Measurements from ENCODE around the gene FOXA1.

Gene FOXA1

GRCh38 chr14:37601865-37602264 is 6.8 kb upstream of the FOXA1 start:
- no peak for DNase-seq

- no peak for DNase-seq
Measured at GRCh38 chr14:37600880-37601741, 6.1 kb upstream of the FOXA1 start.

DNA sequence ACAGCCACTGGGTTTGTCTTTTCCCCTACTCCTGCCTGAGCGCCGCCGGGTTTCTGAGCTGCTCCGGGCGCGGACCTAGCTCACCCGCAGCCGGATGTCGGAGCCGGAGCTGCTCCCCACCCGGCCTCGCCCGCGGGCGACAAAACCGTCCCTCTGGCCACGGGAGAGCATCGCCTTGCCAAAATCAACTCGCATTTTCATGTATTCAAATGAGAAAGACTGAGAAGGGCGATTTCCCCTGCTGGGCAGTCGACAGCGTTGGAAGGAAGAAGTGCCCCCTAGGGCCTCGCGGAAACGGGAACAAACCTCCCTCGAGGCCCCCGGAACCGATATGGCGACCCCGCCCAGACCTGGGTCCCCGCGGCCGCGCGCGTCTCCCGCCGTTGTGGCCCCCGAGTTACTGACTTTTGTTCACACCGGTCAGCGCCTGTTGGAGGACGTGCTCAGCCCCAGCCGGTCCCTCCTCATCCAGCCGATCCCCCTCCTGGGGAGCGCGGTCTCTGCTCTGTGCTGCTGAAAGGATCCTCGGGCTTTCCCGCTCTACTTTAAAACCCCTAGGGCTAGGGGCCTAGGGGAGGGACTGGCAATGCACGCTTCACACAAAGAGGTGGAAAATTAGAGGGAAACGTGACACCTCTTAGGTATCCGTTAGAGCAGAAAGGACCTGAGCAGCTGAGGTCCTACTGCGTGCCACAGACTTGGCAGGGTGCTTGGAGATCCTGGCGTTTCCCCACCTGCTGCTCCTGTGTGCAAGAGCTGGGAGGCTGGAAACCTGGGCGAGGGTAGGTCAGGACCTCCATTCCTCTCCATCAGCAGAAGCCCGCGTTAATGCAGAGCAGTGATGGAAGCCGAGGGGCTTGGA is 4.7 kb upstream of the FOXA1 start:
- DNase-seq = peak; percentile 78

DNA sequence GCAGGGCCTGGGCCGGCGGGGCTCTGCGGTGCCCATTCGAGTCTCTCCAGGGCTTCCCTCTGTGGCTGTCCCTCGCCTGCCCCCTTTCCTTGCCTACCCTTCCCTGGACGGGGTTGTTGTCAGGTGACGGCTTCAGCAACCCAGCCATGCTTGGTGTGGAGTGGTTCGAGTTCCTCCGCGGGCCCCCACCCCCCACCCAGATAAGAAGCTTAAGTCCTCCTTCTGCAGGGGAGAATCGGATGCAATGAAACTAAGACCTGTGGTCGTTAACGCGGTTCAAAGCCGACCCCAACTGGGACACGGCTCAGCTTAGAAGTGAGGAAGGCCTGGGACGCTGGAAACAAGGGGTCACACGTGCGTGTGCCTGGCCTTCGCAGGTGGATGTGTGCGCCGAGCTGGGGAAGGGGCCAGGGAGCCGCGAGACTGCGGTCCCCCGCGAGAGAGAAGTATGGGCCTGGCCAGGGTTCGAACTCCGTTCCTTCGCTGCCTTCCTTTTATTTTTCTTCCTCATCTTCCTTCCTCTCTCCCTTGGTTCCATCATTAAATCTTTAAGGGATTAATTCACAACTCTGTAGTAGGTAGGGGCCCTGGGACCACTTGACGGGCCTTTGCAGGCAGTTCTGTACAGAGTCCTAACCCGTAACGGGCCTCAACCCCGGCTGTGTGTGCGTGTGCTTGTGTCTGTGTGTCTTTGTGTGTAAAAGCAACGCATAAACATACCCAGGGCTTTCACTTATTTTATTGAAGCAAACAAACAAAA is 3.9 kb upstream of the FOXA1 start:
- DNase-seq = no peak

DNA sequence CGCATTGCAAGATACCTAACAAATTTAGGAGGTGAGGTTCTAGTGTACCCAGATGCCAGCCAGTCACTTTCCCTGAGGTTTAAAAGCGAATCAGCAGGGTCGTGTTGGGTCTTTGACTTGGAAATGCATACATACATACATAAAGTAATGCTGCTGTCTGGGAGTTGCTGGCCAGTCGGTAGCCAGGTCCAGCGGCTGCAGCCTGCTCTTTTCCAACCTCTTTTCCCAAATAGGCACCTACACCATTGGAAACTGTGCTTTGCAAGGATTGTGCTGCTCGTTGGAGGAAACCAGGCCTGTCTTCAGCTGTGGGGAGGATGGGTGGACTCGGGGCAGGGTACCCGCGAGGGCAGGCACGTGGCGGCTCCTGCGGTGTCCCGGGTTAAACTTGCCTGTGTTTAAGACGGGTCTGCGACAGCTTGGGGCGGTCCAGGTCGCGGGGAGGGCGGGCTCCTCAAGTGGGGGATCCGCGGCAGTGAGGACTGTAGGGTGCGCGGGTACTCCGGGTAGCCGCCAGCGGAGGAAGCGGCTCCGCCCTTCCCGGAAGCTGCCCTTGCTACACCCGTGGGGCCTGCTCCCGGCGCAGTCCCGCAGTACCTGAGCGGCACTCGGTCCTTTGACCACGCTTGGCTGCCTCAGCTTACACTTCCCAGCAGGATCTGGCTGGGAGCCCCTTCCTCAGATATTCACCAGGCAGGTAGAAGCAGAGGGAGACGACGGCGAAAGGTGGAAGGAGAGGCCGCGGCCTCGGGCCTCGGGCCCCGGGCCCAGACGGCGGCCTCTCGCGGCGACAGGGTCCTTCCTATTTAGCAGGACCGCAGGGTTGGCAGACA is 3.1 kb upstream of the FOXA1 start:
- DNase-seq = peak; percentile 29

- DNase-seq = no peak
Measured at GRCh38 chr14:37597538-37597913, 2.5 kb upstream of the FOXA1 start.

DNA sequence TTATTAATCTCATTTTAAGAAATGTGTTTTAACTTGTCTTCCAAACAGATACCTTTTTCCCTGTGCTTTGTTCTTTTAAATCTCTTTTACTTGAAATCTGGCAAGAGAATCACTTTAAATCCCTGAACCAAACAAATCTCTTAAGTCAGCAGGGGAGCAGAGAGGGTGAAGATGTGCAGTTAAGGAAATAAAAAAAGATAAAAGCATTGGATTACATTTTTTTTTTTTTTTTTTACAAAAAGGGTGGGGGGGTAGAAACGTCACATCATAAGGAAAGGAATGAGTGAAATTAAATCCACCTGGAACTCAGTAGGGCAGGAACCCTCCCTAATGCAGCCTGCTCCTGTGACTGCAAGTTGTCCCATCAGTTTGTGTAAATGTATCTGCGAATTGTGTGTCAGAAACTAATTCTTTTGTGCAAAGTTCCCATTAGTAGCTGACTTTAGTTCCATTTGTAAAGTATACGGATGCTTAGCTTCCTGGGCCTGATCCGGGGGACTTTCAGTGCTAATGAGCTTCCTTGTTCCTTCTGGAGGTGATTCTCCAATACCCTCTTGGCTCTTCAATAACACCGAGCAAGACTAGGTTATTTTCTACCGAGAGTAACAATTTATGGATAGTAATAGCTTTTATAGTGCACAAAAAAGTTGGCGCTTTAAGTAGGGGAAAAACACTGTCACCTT is 1.9 kb upstream of the FOXA1 start:
- no peak for DNase-seq

DNA sequence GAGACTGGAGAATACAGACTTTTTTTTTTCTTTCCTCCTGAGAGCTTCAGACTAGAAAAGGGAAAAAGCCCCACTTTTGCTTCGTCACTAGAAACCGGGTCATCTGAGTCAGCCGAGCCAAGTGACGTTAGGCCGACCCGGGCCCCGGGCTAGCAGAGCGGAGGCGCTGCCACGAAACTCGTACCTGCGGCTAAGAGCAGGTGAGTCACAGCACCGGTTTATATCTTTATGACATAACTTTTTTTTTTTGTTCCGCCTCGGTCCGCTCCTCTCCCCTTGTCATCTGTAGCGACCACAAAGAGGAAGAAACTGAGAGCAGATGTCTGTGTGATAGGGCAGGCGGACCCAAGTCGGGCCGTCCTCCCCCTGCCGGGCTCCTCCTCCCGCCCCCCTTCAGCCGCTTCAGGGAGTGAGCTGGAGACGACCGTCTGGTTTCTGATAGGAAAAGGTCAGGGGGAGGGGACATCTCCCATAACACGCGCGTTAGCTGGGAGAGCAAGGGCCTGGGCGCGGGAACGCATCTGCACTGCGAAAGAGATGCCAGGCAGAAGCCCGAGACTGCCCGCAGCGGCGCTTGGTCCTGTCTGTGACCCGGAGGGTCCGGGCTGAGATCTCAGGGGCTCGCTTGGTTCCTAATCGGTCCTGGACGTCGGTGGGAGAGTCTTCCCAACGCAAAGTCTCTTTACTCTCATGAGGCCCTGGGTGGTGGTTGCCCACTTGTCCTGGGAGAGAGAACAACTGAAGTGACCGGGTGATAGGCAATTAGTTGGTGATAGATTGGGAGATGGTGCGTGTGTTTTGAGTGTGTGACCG is 966 bp upstream of the FOXA1 start:
- DNase-seq = peak; percentile 86

GRCh38 chr14:37594238-37594970 is 645 bp downstream of the FOXA1 start:
- peak; percentile 79 for DNase-seq

DNA sequence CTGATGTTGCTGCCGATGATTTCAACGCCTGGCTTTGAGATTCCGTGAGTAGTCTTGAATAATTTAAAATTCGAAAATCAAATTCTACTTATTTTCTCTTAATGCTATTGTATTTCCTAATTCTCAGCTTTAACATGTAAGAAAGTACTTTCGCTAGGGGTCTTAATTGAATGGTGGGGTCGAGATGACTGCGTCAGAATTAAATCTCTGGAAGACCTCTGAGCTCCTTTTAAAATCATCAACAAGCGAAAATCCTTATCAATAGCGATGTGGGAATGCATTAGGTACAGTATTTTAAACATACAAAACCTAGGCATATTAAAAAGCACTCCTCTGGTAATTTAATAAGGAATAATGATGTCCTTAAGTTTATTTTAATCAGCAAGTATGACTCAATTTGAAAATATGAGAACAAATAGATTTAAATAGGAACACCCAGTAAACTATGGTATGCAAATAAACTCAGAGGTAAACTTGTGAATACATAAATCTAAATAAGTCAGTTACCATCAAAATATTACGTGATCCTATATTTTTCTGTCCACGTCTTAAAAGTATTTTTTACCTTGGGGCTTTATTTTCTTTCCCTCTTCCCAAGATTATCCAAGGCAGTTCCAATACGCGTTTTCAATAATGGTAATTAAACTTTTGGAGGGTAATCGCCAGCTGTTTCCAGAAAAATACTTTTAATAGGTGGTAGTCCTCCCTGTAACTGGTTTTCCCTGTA is 1.4 kb downstream of the FOXA1 start:
- no peak for DNase-seq

- DNase-seq = no peak
Measured at GRCh38 chr14:37592482-37593408, 2.3 kb downstream of the FOXA1 start.

GRCh38 chr14:37591941-37592481 is 3.0 kb downstream of the FOXA1 start:
- no peak for DNase-seq

DNA sequence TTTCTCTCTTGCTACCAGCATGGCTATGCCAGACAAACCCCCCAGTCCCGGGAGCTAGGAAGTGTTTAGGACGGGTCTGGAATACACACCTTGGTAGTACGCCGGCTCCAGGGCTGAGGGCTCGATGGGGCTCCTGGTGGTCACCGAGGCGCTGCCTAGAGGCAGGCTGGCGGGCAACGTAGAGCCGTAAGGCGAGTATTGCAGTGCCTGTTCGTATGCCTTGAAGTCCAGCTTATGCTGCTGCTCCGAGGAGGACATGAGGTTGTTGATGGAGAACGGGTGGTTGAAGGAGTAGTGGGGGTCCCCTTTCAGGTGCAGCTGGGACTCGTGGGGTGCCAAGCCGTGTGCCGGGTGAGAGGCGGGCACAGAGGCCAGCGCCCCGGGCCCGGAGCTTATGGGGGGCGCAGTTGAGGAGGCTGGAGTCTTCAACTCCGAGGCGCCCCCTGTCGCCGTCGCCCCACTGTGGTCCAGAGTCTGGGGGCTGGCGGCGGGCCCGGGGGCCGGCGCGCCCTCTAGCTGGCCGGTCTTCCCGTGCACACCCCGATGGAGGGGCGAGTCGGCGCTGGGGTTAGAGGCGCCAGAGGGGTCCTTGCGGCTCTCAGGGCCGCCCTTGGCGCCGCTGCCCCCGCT is 3.6 kb downstream of the FOXA1 start:
- no peak for DNase-seq

- DNase-seq = no peak
Measured at GRCh38 chr14:37590428-37591139, 4.5 kb downstream of the FOXA1 start.

- DNase-seq = no peak
Measured at GRCh38 chr14:37589715-37590427, 5.2 kb downstream of the FOXA1 start.

Data from NCI-H1436 (cell line).